B cell (primary cell): ENCODE data around the gene RABGAP1L. TPM values are rescaled to one million over a fixed set of nuclear protein-coding genes. Genes with fewer than 3 reads are reported as not detected.

Experiments used
- ATAC-seq: fragments of 200-7000 bp; cut with Tn5 transposase; one replicate; pipeline ENCODE4 v1.10.0; 2021; ENCODE audit warnings: low read depth, mild to moderate bottlenecking, moderate number of reproducible peaks, moderate library complexity
- CTCF ChIA-PET: fragments of 350-600 bp; sonication (Branson Sonifier 250); formaldehyde crosslinking; loops from one replicate; lab custom pipeline; 2021; ENCODE audit warnings: antibody characterized with exemption, inconsistent platforms; lab: Charles Lee
- POLR2A ChIA-PET: fragments of 350-600 bp; sonication (Branson Sonifier 250); formaldehyde crosslinking; loops from one replicate; lab custom pipeline; 2021; ENCODE audit warnings: antibody characterized with exemption; lab: Charles Lee
- DNase-seq: peaks from one replicate; pipeline ENCODE4 v3.0.0; 2013
- H2AFZ ChIP-seq: 2 replicates; pipeline ENCODE4 v1.6.1; 2012; ENCODE audit warnings: mild to moderate bottlenecking, low read depth, low read length; ENCODE audit not compliant: insufficient read depth, poor library complexity, severe bottlenecking
- H3K27ac ChIP-seq, 2 donors: 1 replicate in 1 of 2; 2 replicates in 1 of 2; pipeline ENCODE4 v1.5.1; 2012 to 2013; ENCODE audit warnings: low read length in 2 of 2, mild to moderate bottlenecking in 2 of 2, moderate library complexity in 1 of 2
- H3K27me3 ChIP-seq, 4 experiments: fragments of 200-600 bp in 1 of 4; sonication (generic) in 1 of 4; replicated peaks in 1 of 4; 1 replicate in 2 of 4; 2 replicates in 2 of 4; pipeline versions ENCODE4 v1.6.1 to v1.7.0; 2013 to 2016; ENCODE audit warnings: low read length in 3 of 4, mild to moderate bottlenecking in 2 of 4, mixed read lengths in 1 of 4, moderate library complexity in 1 of 4; ENCODE audit not compliant: insufficient read depth in 4 of 4, control insufficient read depth in 3 of 4; ENCODE audit errors: control extremely low read depth in 1 of 4
- H3K36me3 ChIP-seq, 2 experiments: replicated peaks in 1 of 2; 1 replicate in 1 of 2; 2 replicates in 1 of 2; pipeline versions ENCODE4 v1.6.1 to v1.7.1; 2013; ENCODE audit warnings: low read length in 1 of 2; ENCODE audit not compliant: insufficient read depth in 2 of 2, control insufficient read depth in 1 of 2; ENCODE audit errors: control extremely low read depth in 1 of 2, extremely low read depth in 1 of 2
- H3K4me1 ChIP-seq, 2 donors: fragments of 200-600 bp in 1 of 2; sonication (generic) in 1 of 2; 1 replicate in 1 of 2; 2 replicates in 1 of 2; pipeline versions ENCODE4 v1.5.1 to v1.6.1; 2013 to 2017; ENCODE audit warnings: low read length in 2 of 2; ENCODE audit not compliant: control insufficient read depth in 2 of 2, insufficient read depth in 2 of 2
- H3K4me2 ChIP-seq: replicated peaks from 2 replicates; pipeline ENCODE3; 2012; ENCODE audit warnings: mild to moderate bottlenecking, low read depth, low read length; ENCODE audit not compliant: poor library complexity, severe bottlenecking
- H3K4me3 ChIP-seq, 5 experiments: fragments of 200-600 bp in 1 of 5; sonication (generic) in 1 of 5; 1 replicate in 3 of 5; 2 replicates in 2 of 5; pipeline versions ENCODE4 v1.5.1 to v1.7.0; 2011 to 2016; ENCODE audit warnings: low read length in 4 of 5, mild to moderate bottlenecking in 4 of 5, low read depth in 2 of 5, control low read depth in 1 of 5, moderate library complexity in 1 of 5; ENCODE audit not compliant: insufficient read depth in 1 of 5; ENCODE audit errors: control extremely low read depth in 1 of 5, extremely low read depth in 1 of 5
- H3K79me2 ChIP-seq: fragments of 200-600 bp; sonication (generic); one replicate; pipeline ENCODE4 v1.6.0; 2016; ENCODE audit warnings: low read length; ENCODE audit not compliant: control insufficient read depth, insufficient read depth
- H3K9ac ChIP-seq: fragments of 200-600 bp; sonication (generic); 2 replicates; pipeline ENCODE4 v1.6.1; 2017; ENCODE audit warnings: mild to moderate bottlenecking, low read length, moderate library complexity
- H3K9me3 ChIP-seq, 3 donors: one replicate each; pipeline versions ENCODE4 v1.6.1 to v1.7.1; 2013; ENCODE audit warnings: low read length in 2 of 3; ENCODE audit not compliant: control insufficient read depth in 2 of 3, insufficient read depth in 1 of 3; ENCODE audit errors: control extremely low read depth in 1 of 3
- H4K20me1 ChIP-seq: 2 replicates; pipeline ENCODE4 v1.6.0; 2012; ENCODE audit warnings: mild to moderate bottlenecking, low read length; ENCODE audit not compliant: insufficient read depth, control insufficient read depth, poor library complexity, severe bottlenecking
- H3K27ac Mint-ChIP-seq: one replicate; pipeline ENCODE4 v1.8.0; 2021; ENCODE audit warnings: mixed read lengths
- H3K27me3 Mint-ChIP-seq: one replicate; pipeline ENCODE4 v1.8.0; 2021; ENCODE audit warnings: mixed read lengths
- H3K4me1 Mint-ChIP-seq: one replicate; pipeline ENCODE4 v1.8.0; 2021; ENCODE audit warnings: mixed read lengths
- H3K4me3 Mint-ChIP-seq: one replicate; pipeline ENCODE4 v1.8.0; 2021; ENCODE audit warnings: mixed read lengths
- H3K9me3 Mint-ChIP-seq: one replicate; pipeline ENCODE4 v1.8.0; 2022; ENCODE audit warnings: mixed read lengths; ENCODE audit not compliant: insufficient read depth
- EZH2 ChIP-seq: IDR thresholded peaks from 2 replicates; pipeline ENCODE4 v1.6.1; 2012; ENCODE audit warnings: borderline replicate concordance, low read depth, mild to moderate bottlenecking, moderate library complexity, low read length; ENCODE audit not compliant: insufficient read depth, poor library complexity, severe bottlenecking
- WGBS: methylation state at CpG from one replicate; pipeline ENCODE4 v1.1.5; 2013; ENCODE audit warnings: missing lambda C conversion rate; ENCODE audit not compliant: insufficient coverage; 5-methylcytosine and 5-hydroxymethylcytosine counted together
- intact Hi-C: fragments of 100-400 bp; cut with micrococcal nuclease; formaldehyde crosslinking; loops from one replicate; pipeline ENCODE4 v1.10.0; 2022
- polyA plus RNA-seq: library from polyadenylated mRNA; depleted of rRNA; stranded (reverse); fragments of >200 nt; gene quantifications from 2 replicates; pipeline ENCODE4 v1.2.3, GENCODE V29; 2012
- total RNA-seq, 2 donors: library from RNA; stranded (reverse); fragments of 120-200 nt in 1 of 2; gene quantifications; 1 replicate in 1 of 2; 2 replicates in 1 of 2; pipeline versions ENCODE4 v1.2.3 to v1.2.4, GENCODE V29; 2013 to 2022
- TF ChIP-seq, protein P1 (sequence below): fragments of 200-600 bp; IDR thresholded peaks from one replicate; pipeline ENCODE4 v1.8.0; 2022; ENCODE audit warnings: antibody characterized with exemption, mild to moderate bottlenecking

Gene RABGAP1L
- total and polyA plus RNA-seq, 2 donors (not counting 1 experiment from before 2014, with no cell fraction given) = 34.9 to 159 TPM

DNA sequence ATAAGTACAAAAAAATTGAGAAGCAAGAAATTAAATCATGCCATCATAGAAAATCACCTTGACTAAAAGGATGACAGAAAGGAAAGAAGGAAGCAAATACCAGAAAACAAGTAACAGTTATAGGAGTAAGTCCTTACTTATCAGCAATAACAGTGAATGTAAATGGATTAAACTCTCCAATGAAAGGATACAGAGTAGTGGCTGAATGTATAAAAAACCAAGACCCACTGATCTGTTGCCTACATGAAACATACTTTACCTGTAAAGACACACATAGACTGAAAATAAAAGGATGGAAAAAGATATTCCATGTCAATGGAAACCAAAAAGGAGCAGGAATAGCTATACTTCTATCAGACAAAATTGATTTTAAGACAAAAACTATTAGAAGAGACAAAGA is 52.2 kb downstream of the RABGAP1L start:
- no peak overlapping the region for H2AFZ ChIP-seq
- H3K27ac ChIP-seq = no peak overlapping the region
- H4K20me1 ChIP-seq = peaks cover 5% of the 10 kb centered on the region
- Mint-ChIP-seq H3K4me1 (peaks cover 33% of the 10 kb centered on the region), H3K27me3 (no peaks in the 10 kb centered on the region), H3K9me3 (peaks cover 6% of the 10 kb centered on the region), H3K27ac (no peak overlapping the region), H3K4me3 (no peak overlapping the region)
- no peak overlapping the region for H3K4me2 ChIP-seq
- peaks cover 1 to 2% of the 10 kb centered on the region in 2 donors for H3K4me1 ChIP-seq
- peaks cover 6 to 8% (median 7%) of the 10 kb centered on the region in 3 donors for H3K9me3 ChIP-seq
- H3K36me3 ChIP-seq = no peaks in the 10 kb centered on the region
- CTCF ChIA-PET = interaction anchor here (0.6 to 1.9 kb wide), 2 partner anchors 20 to 377 kb away, joined by 3 to 4 read pairs; no protein-coding TSS in a partner anchor
- no peaks in the 10 kb centered on the region for H3K27me3 ChIP-seq
- H3K4me3 ChIP-seq = no peak overlapping the region
- H3K79me2 ChIP-seq = peaks cover 75% of the 10 kb centered on the region
- intact Hi-C loops = no loop called here
- POLR2A ChIA-PET = no interaction called here
- no peak for TF ChIP-seq EZH2
- TF ChIP-seq, protein P1, sequence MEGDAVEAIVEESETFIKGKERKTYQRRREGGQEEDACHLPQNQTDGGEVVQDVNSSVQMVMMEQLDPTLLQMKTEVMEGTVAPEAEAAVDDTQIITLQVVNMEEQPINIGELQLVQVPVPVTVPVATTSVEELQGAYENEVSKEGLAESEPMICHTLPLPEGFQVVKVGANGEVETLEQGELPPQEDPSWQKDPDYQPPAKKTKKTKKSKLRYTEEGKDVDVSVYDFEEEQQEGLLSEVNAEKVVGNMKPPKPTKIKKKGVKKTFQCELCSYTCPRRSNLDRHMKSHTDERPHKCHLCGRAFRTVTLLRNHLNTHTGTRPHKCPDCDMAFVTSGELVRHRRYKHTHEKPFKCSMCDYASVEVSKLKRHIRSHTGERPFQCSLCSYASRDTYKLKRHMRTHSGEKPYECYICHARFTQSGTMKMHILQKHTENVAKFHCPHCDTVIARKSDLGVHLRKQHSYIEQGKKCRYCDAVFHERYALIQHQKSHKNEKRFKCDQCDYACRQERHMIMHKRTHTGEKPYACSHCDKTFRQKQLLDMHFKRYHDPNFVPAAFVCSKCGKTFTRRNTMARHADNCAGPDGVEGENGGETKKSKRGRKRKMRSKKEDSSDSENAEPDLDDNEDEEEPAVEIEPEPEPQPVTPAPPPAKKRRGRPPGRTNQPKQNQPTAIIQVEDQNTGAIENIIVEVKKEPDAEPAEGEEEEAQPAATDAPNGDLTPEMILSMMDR = no peak
- no peak overlapping the region for H3K9ac ChIP-seq
- DNase-seq (no peak), ATAC-seq (no peak)

DNA sequence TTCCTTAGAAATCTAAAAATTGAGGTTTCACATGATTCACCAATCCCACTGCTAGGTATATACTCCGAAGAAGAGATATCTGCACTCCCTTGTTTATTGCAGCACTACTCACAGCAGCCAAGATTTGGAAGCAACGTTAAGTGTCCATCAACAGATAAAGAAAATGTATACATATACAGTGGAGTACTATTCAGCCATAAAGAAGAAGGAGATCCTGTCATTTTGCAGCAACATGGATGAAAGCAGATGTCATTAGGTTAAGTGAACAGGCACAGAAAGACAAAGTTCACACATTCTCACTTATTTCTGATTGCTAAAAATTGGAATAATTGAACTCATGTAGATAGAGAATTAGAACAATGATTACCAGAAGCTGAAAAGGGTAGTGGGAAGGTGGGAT is 56.4 kb downstream of the RABGAP1L start:
- DNase-seq (no peak), ATAC-seq (no peak)
- Histone ChIP-seq H3K9ac (no peak overlapping the region), H3K27me3 (no peaks in the 10 kb centered on the region), H4K20me1 (no peaks in the 10 kb centered on the region), H3K27ac (peak overlapping the region in 1 of 2 donors; percentile 40), H2AFZ (no peak overlapping the region), H3K36me3 (no peaks in the 10 kb centered on the region), H3K4me3 (no peak overlapping the region), H3K79me2 (peaks cover 41% of the 10 kb centered on the region), H3K9me3 (peaks cover 0 to 7% (median 0%) of the 10 kb centered on the region in 3 donors), H3K4me1 (peaks cover 22 to 27% of the 10 kb centered on the region in 2 donors), H3K4me2 (no peak overlapping the region)
- no CpG with 5 or more reads among the region's 2 CpGs for WGBS
- Mint-ChIP-seq H3K4me1 (peaks cover 28% of the 10 kb centered on the region), H3K9me3 (peaks cover 3% of the 10 kb centered on the region), H3K27me3 (no peaks in the 10 kb centered on the region), H3K27ac (no peak overlapping the region), H3K4me3 (no peak overlapping the region)
- ChIA-PET POLR2A (no interaction called here), CTCF (no interaction called here)
- TF ChIP-seq, protein P1 = no peak
- TF ChIP-seq EZH2 = no peak
- intact Hi-C loops = loop anchor here (2.0 to 5.0 kb wide), 5 partner anchors 57 to 1478 kb away; partner anchors contain the start of genes GAS5, RABGAP1L, RC3H1 and ZBTB37
